Stomach (tissue), 9 donors: ENCODE results near the gene HECTD4. TPM values are rescaled to one million over a fixed set of nuclear protein-coding genes. Genes with fewer than 3 reads are reported as not detected.
A peak's percentile ranks its signal among the peaks of the same experiment; 100 is the strongest.
"Not testable (repeated sequence)": the region's sequence is repeated elsewhere in the genome, so short reads cannot be mapped to it uniquely, and the experiment has no call there.

Source experiments
- DNase-seq, 2 donors: peaks; one replicate each; pipeline versions ENCODE4 v3.0.0 to v3.0.0-alpha.2; 2013 to 2019
- H3K27ac ChIP-seq, 5 donors: fragments of 200-600 bp in 4 of 5; sonication (generic) in 4 of 5; one replicate each; pipeline ENCODE4 v1.5.1; 2013 to 2019; ENCODE audit warnings: mild to moderate bottlenecking in 1 of 5, moderate library complexity in 1 of 5
- H3K27me3 ChIP-seq, 3 donors: fragments of 200-600 bp; sonication (generic); one replicate each; pipeline ENCODE4 v1.5.1; 2017 to 2019; ENCODE audit warnings: mixed run types in 1 of 3
- H3K36me3 ChIP-seq, 4 donors: fragments of 200-600 bp; sonication (generic); 1 replicate in 3 of 4; 2 replicates in 1 of 4; pipeline ENCODE4 v1.5.1; 2016 to 2019
- H3K4me1 ChIP-seq, 4 donors: fragments of 200-600 bp; sonication (generic); one replicate each; pipeline ENCODE4 v1.5.1; 2016 to 2019
- H3K4me3 ChIP-seq, 4 donors: fragments of 200-600 bp; sonication (generic) in 3 of 4; one replicate each; pipeline ENCODE4 v1.5.1; 2016 to 2019; ENCODE audit warnings: mild to moderate bottlenecking in 1 of 4
- H3K9me3 ChIP-seq, 4 donors: fragments of 200-600 bp; sonication (generic); one replicate each; pipeline ENCODE4 v1.5.1; 2016 to 2019
- CTCF ChIP-seq, 7 experiments: fragments of 450-650 bp in 4 of 7; fragments of 200-600 bp in 3 of 7; sonication (generic) in 3 of 7; IDR thresholded peaks; one replicate each; pipeline ENCODE4 v1.5.1; 2016 to 2019; ENCODE audit warnings: antibody characterized with exemption in 7 of 7, control low read depth in 2 of 7, mild to moderate bottlenecking in 1 of 7
- EP300 ChIP-seq: sonication (generic); formaldehyde crosslinking; IDR thresholded peaks from one replicate; pipeline ENCODE4 v1.6.1; 2017; ENCODE audit warnings: antibody characterized with exemption
- POLR2A ChIP-seq, 4 donors: fragments of 450-650 bp; IDR thresholded peaks; one replicate each; pipeline ENCODE4 v1.6.1; 2016; ENCODE audit warnings: antibody characterized with exemption in 4 of 4, control low read depth in 2 of 4, mild to moderate bottlenecking in 1 of 4, moderate library complexity in 1 of 4
- POLR2AphosphoS5 ChIP-seq, 3 donors: sonication (generic); formaldehyde crosslinking; IDR thresholded peaks; one replicate each; pipeline ENCODE4 v1.6.1; 2016; ENCODE audit warnings: antibody characterized with exemption in 3 of 3
- WGBS, 5 donors: extraction: QIAGEN DNeasy Blood & Tissue Kit in 3 of 5; methylation state at CpG; one replicate each; pipeline versions ENCODE4 v1.1.5 to v1.1.7; 2013 to 2018; 5-methylcytosine and 5-hydroxymethylcytosine counted together
- intact Hi-C: fragments of 100-400 bp; cut with DNase I; formaldehyde crosslinking; loops from one replicate; pipeline ENCODE4 v1.15.1; 2023; ENCODE audit warnings: low total_unique reads
- polyA plus RNA-seq, 3 donors: library from polyadenylated mRNA; stranded (reverse); fragments of 200-250 nt; gene quantifications; one replicate each; pipeline ENCODE4 v1.2.3, GENCODE V29; 2013
- total RNA-seq, 5 donors: library from RNA; depleted of rRNA; stranded (reverse); fragments of >200 nt; gene quantifications; one replicate each; pipeline versions ENCODE4 v1.1.0 to v1.2.3, GENCODE V29; 2014 to 2016
- donor health status: healthy with polysubstance abuse.
- donor health status: Bipolar disorder and iron deficiency.
- donor health status: healthy.

HECTD4 gene
- total and polyA plus RNA-seq, 8 donors, result 3.2 to 375 (median 58.7) TPM

DNA sequence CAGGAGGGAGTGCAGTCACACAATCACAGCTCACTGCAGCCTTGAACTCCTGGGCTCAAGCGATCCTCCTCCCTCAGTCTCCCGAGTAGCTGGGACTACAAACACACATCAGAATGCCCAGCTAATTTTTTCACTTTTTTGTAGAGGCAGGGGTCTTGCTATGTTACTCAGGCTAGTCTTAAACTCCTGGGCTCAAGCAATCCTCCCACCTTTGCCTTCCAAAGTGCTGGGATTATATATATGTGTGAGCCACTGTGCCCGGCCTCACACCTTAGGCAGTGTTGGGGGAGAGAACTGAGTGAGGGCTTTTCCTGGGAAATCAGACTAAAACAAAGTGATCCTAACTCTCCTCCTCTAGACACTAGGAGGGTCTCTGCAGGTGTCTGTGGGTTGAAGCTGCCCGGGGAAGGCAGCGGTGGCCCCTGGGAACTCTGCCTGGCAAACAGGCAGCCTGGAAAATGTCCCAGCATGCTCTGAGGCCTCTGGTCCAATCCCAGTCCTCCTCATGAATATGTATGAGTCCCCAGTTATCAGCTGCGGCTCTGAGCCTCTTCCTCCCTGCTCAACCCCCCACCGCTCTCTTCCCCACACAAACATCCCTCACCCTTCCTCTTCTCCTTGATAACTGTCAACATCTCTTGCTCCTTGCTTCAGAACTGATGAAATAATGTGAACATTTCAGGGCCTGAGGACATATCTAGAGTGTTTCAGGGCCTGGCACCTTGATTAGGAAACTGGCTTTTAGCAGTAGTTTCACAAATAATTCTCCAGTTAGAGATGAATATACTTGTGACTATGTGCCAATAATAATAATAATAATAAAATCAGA is 265.8 kb downstream of the HECTD4 start:
- Histone ChIP-seq H3K9me3 (no peaks in the 10 kb centered on the region), H3K27ac (peak overlapping the region; percentile 16 to 70 (median 56)), H3K4me3 (peak overlapping the region in 1 of 4 donors; percentile 7), H3K27me3 (no peaks in the 10 kb centered on the region), H3K36me3 (no peaks in the 10 kb centered on the region), H3K4me1 (peaks cover 0 to 40% (median 16%) of the 10 kb centered on the region in 4 donors)
- intact Hi-C loops, result no loop called here
- TF ChIP-seq POLR2A (IDR thresholded peaks at IDR 0.05) (no peak), EP300 (no peak), POLR2AphosphoS5 (IDR thresholded peaks at IDR 0.05) (peak in 1 of 3 donors; percentile 24), CTCF (IDR thresholded peaks at IDR 0.05) (no peak)
- 37 to 52% (median 40%) methylated on average over 7 of the region's 7 CpGs for WGBS, 5 donors
- DNase-seq, result peak; percentile 69 to 86

GRCh38 chr12:112115259-112116045 is 266.8 kb downstream of the HECTD4 start:
- H3K36me3 ChIP-seq, result no peaks in the 10 kb centered on the region
- H3K9me3 ChIP-seq, result no peaks in the 10 kb centered on the region
- H3K27ac ChIP-seq, result no peak overlapping the region
- intact Hi-C loops, result no loop called here
- H3K4me1 ChIP-seq, result peaks cover 0 to 44% (median 18%) of the 10 kb centered on the region in 4 donors
- no peak overlapping the region for H3K4me3 ChIP-seq
- no peaks in the 10 kb centered on the region for H3K27me3 ChIP-seq
- TF ChIP-seq POLR2A (IDR thresholded peaks at IDR 0.05), result no peak
- DNase-seq, result peak in 1 of 2 donors; percentile 7
- 89 to 94% (median 90%) methylated on average over 6 of the region's 6 CpGs for WGBS, 5 donors

- no peaks in the 10 kb centered on the region for H3K9me3 ChIP-seq
- intact Hi-C loops, result no loop called here
- 69 to 84% (median 73%) methylated on average over 6 of the region's 6 CpGs for WGBS, 5 donors
- no peaks in the 10 kb centered on the region for H3K36me3 ChIP-seq
- H3K27ac ChIP-seq, result peak overlapping the region in 1 of 5 donors; percentile 51
- TF ChIP-seq CTCF (IDR thresholded peaks at IDR 0.05) (no peak), POLR2AphosphoS5 (IDR thresholded peaks at IDR 0.05) (no peak), EP300 (no peak), POLR2A (IDR thresholded peaks at IDR 0.05) (no peak)
- peak in 1 of 2 donors; percentile 85 for DNase-seq
- H3K4me1 ChIP-seq, result peaks cover 7 to 54% (median 27%) of the 10 kb centered on the region in 4 donors
- H3K27me3 ChIP-seq, result no peaks in the 10 kb centered on the region
- no peak overlapping the region for H3K4me3 ChIP-seq
Observed at GRCh38 chr12:112112409-112113133, 269.7 kb downstream of the HECTD4 start.

DNA sequence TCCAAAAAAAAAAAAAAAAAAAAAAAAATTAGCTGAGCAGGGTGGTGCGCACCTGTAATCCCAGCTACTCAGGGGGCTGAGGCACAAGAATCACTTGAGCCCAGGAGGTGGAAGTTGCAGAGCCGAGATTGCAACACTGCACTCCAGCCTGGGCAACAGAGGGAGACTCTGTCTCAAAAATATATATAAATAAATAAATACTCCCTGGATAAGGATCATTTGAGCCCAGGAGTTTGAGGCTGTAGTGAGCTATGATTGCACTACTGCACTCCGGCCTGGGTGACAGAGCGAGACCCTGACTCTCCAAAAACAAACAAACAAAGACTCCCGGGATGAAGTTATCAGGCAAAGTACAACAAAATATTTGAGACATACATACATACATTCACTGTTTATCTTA is 270.3 kb downstream of the HECTD4 start:
- intact Hi-C loops, result no loop called here
- no peak for DNase-seq
- peaks cover 13 to 54% (median 32%) of the 10 kb centered on the region in 4 donors for H3K4me1 ChIP-seq
- H3K36me3 ChIP-seq, result no peaks in the 10 kb centered on the region
- H3K27ac ChIP-seq, result peak overlapping the region in 1 of 5 donors; percentile 51
- 47 to 63% (median 51%) methylated on average over 5 of the region's 5 CpGs for WGBS, 5 donors
- H3K4me3 ChIP-seq, result no peak overlapping the region
- H3K27me3 ChIP-seq, result no peaks in the 10 kb centered on the region
- H3K9me3 ChIP-seq, result no peaks in the 10 kb centered on the region
- TF ChIP-seq POLR2A (IDR thresholded peaks at IDR 0.05), result no peak

GRCh38 chr12:112110787-112111662 is 271.2 kb downstream of the HECTD4 start:
- H3K27me3 ChIP-seq, H3K9me3 ChIP-seq, DNase-seq, H3K36me3 ChIP-seq, H3K4me3 ChIP-seq, intact Hi-C loops: not testable (repeated sequence)
- WGBS, 5 donors, result 67 to 77% (median 74%) methylated on average over 19 to 20 of the region's 20 CpGs
- peak overlapping the region in 2 of 5 donors; percentile 97 to 98 for H3K27ac ChIP-seq
- H3K4me1 ChIP-seq, result peaks cover 22 to 54% (median 33%) of the 10 kb centered on the region in 4 donors
